SKM-1 (cell line): ENCODE results near the gene SEC14L2.
"Not testable (repeated sequence)": the region's sequence is repeated elsewhere in the genome, so short reads cannot be mapped to it uniquely, and the experiment has no call there.

Experiments
- DNase-seq: peaks from one replicate; lab custom pipeline; 2025; ENCODE audit not compliant: unreplicated experiment; lab: John Stamatoyannopoulos, UW

Gene SEC14L2

DNA sequence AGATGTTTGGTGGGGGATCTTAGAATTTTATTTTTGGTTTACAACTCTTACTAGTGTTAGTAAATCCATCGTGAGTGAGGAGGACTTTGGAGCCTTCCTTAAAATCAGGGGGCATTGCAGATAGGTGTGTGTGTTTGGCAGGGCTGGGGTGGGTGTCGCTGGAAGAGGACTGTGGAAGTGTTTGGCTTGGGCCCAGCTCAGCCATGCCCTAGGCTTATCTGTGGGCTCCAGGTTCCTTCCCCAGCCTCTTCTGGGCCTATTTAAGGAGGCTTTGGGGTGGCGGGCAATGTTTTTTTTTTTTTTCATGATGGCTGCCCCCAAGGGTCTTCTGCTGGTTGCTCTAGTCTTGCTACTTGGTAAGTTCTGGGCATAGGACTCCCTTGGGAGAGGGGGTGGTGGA is 50.8 kb downstream of the SEC14L2 start:
- DNase-seq, result no peak

DNA sequence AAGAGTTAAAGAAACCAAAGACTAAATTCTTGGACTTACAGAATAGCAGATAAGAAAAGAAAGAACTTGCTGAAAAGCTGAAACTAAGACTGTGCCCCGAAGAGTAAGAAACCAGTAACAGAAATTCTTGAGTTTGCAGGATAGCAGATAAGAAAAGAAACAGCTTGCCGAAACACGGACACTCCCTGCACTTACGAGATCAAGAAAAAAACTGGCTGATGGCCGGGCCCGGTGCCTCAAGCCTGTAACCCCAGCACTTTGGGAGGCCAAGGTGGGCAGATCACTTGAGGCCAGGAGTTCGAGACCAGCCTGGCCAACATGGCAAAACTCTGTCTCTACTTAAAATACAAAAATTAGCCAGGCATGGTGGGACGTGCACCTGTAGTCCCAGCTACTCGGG is 54.7 kb downstream of the SEC14L2 start:
- not testable (repeated sequence) for DNase-seq

DNA sequence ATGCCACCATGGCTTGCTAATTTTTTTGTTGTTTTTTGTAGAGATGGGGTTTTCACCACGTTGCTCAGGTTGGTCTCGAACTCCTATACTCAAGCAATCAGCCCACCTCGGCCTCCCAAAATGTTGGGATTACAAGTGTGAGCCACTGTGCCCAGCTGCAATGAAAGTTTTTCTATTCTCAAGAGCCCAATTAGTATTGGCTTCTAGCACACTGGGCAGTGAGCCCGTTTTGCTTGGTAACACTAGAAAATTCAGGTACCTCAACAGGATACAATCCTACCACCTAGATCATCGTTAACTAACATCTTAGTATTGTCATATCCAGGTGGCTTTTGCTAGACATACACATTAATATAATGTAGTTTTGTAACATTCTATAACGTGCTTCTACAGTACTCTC is 56.0 kb downstream of the SEC14L2 start:
- no peak for DNase-seq

DNA sequence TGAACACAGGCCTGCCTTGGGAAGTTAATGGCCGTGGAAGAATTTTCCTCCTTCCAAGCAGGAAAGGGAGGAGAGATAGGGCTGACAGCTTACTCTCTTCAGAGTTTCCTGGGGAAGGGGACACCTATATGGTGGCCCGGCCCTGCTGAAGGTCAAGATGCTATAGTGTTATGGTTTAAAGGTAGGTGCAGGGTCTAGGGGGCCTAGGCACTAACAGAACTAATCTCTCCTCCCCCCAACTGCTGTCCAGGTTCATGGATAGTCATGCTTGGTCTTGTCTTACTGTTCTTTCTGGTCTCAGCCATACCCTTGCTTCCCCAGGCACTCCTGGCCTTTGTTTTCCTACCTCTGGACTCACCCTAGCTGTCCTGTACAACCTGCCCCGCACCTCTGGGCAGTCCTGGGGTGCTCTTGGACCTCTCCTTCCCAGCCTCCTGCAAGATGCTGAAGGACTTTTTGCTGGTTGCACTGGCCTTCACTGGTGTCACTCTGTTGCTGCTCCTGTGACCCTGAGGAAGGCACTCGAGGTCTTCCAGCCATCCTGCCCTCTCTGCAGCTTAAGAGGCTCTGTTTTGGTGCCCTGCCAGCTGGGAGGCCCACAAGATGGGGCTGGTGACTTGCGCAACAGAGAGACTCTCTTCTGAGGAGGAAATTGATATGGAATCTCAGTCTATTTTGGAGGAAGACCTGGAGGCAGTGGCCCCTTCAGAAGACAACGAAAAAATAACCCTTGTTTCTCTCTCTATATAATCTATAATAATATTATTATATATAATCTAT is 57.1 kb downstream of the SEC14L2 start:
- peak; percentile 46 for DNase-seq

DNA sequence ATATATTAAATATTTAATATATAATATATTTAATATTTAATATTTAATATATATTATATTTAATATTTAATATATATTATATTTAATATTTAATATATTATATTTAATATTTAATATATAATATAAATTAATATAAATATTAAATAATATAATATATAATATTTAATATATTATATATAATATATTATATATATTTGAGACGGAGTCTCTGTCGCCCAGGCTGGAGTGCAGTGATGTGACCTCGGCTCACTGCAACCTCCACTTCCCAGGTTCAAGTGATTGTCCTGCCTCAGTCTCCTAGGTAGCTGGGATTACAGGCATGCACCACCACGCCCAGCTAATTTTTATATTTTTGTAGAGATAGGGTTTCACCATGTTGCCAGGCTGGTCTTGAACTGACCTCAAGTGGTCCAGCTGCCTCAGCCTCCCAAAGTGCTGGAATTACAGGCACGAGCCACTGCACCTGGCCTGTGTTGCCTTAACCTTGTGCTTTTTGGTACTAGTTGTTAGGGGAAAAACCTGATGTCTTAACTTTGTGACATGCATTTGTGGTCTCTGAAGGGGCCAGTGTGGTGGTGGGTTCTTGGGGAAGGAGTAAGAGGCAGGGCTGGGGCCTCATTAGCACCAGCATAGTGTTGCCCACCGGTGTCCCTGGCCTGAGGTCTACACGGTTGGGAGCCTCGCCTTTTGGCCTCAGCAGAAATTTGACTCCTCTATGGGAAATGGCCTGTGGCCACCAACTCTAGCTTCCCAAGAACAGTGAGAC is 58.4 kb downstream of the SEC14L2 start:
- DNase-seq, result no peak

DNA sequence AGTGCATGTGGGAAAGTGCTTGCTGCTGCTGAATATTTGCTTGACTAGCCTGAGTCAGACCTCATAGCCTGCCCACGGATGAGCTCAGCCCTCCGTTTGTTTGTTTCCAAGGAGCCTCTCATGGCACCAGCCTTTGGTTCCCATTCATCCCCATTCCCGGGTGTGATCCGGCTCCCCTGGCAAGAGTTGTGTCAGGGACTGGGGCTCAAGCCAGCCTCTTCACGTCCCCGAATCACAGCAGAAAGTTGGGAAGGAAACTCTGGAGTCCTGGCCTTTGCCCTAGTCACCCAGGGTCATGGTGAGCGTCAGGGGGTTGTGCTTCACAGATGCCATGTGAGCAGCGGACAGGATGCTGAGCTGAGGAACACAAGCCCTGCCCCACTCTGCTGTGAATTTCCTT is 61.2 kb downstream of the SEC14L2 start:
- no peak for DNase-seq

DNA sequence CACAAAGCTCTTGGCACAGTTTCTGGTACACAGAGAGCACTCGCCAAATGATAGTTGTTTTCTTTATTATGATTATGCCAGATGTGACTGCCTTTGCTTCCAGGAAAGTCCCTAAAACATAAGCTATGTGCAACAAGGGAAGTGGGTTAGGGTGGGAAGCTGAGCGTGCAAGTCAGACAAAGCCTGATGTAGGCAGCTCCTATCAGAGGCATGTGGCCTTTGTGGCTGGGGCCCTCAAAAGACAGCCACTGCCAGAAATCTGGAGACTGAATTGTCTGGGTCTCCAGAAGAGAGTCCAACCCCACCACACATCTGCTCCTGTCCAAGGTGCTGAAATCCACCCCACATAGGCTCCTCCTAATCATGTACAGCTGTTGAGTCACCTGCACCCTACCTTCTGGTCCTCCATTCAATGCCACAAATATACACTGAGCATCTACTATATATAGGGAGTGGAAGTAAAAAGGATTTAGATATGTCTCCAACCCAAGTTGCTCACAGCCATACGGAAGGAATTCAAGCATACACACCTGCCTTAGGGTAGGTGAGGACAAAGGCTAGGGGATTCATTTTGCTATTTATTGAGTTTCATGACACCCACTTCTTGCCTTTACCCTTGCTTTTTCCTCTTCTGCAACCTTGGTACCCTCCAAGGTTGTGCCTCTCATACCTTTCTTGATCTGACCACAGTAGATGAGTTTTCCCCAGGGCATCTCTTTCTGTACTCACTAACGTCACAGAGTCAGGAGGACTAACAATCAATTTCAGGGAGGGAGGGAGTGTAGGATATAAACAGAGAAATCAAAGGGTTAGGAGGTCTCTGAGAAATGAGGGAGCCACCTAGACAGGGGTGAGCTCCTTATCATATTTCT is 62.6 kb downstream of the SEC14L2 start:
- no peak for DNase-seq

DNA sequence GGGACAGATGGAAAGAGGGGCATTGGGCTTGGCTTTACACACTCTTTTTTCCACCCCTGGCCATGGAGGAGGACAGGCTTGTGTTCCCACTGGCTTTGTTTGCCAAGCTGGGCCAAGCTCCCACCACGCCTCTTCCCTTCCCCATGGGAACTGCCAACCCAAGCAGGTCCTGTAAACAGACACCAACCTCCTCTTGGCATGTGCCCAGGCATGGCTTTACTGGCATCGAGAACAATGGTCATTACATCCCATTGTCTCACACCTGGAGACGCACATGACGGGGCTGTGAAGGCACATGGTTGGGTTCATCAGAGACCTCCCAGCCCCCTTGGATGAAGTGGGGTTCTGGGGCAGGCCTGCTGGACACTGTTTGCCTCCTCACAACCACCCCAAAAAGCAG is 63.3 kb downstream of the SEC14L2 start:
- no peak for DNase-seq

DNA sequence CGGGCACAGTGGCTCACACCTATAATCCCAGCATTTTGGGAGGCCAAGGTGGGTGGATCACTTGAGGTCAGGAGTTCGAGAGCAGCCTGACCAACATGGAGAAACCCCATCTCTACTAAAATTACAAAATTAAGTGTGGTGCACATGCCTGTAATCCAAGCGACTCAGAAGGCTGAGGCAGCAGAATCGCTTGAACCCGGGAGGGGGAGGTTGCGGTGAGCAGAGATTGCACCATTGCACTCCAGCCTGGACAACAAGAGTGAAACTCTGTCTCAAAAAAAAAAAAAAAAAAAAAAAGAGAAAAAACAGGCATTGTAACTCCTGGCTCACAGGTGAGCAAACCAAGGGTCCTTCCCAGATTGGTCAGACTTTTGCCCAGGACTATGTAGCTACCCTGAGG is 63.7 kb downstream of the SEC14L2 start:
- DNase-seq, result not testable (repeated sequence)

DNA sequence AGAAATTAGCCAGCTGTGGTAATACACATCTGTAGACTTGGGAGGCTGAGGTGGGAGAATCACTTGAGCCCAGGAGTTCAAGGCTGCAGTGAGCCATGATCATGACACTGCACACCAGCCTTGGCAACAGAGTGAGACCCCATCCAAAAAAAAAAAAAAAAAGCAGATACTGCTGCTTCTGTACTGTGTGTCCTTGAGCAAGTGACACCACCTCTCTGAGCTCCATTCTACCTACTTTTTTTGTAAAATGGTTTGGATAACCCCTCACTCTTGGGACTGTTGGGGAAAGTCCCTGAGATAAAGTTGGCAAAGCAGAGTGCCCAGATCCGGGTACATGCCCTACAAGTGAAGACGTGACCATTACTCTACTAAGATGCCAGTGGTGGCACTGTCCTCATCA is 72.3 kb downstream of the SEC14L2 start:
- DNase-seq, result no peak

DNA sequence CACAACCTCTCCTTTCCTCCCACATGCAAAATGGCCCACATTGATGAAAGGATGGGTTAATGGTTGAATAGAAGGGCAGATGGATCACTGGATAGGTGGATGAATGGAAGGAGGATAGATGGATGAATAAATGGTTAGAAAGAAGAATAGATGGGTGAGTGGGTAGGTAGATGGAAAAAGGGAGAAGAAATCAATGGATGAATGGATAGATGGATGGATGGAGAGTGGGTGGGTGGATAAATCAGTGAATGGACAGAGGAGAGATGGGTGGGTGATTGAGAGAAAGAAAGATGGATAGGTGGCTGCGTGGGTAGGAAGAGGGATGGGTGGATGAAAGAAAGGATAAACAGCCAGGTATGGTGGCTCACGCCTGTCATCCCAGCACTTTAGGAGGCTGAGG is 73.8 kb downstream of the SEC14L2 start:
- no peak for DNase-seq

DNA sequence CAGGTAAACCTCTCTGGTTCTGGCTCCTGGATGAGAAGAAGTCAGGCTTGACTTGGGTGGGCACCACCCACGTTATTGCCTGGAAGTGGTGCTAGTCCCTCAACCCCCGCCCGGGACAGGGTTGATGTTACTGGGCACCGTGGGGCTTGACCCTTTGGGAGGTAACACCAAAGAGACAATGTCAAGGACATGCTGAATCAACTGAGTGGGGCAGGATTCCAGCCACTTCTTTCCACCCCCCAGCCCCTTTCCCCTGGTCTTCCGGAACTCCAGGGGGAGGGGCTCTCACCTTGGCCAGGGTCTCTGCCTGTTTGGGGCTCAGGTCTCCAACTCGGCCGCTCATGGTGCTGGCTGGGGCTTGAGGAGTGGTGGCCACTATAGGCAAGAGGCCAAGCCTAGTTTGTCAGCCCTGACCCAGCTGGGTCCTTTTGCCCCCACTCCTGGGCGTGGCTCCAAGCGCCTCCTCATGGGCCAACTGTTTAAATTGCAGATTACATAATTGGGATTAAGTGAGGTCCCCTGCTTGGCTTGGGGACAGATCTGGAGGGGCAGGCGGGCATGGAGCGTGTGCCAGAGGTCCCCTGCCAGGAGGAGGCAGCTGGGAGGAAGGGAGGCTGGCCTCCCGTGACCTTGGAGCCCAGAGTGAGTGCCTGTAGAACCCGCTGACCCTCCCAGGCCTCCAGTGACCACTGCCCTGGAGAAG is 74.9 kb downstream of the SEC14L2 start, which contains the start of gene SEC14L3:
SEC14L3 (minus strand) TSS at position 402 of the 703 bp plus-strand sequence; CDS start at position 343, 59 bp downstream.
- no peak for DNase-seq

DNA sequence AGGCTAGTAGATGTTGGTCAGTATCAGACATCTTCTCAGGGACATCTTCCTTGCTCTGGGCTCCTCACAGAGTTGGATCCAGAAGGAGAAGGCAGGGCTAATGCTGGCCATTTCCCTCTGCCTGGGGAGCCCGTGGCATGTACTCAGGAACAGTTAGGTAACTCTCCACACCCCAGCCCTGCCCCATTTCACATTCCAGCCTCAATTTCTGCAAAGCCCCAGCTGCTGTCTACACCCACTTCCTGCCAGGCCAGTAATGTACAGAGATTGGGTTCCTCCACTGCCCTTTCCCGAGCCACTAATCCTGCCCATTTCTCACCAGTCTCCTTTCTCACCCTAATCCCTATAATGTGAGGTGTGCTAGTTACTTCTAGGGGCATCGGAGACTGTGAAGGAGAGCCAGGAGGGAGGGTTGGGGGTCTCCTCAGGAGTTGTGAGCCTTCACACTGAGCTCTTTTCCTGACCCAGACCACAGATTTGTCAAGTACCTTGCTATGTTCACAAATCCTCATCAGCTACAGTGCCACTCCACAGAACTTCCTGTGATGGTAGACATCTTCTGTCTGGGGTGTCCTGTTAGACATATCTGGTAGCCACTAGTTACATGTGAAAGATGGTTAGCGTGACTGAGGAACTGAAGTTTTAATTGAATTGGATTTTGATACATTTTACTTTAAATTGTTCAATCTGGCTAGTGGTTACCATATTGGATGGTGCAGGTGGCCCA is 76.3 kb downstream of the SEC14L2 start:
- DNase-seq, result no peak

DNA sequence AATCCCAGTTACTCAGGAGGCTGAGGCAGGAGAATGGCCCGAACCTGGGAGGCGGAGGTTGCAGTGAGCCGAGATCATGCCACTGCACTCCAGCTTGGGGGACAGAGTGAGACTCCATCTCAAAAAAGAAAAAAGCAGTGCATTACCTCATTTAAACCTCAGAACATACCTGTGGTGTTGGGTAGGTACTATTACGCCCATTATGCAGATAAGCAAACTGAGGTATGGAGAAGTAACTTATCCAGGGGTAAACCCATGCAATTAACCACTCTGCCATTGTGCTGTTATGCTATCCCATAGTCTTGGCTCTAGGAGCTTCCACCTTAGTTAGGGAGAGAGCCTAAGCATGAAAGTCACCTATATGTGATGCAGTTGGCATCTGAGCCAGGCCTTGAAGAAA is 77.3 kb downstream of the SEC14L2 start:
- no peak for DNase-seq
